Neutrophil (primary cell): Measurements from ENCODE around the gene BAZ2A.

ENCODE experiments used
- H3K27ac ChIP-seq: fragments of 200-600 bp; sonication (generic); 2 replicates; pipeline ENCODE4 v1.5.1; 2016; ENCODE audit warnings: mild to moderate bottlenecking, moderate library complexity
- H3K27me3 ChIP-seq: fragments of 200-600 bp; sonication (generic); 2 replicates; pipeline ENCODE4 v1.6.0; 2016; ENCODE audit warnings: mild to moderate bottlenecking
- H3K36me3 ChIP-seq: fragments of 200-600 bp; sonication (generic); 2 replicates; pipeline ENCODE4 v1.5.1; 2017
- H3K4me1 ChIP-seq, 2 experiments: fragments of 200-600 bp in 1 of 2; sonication (generic) in 1 of 2; 1 replicate in 1 of 2; 2 replicates in 1 of 2; pipeline versions ENCODE4 v1.5.1 to v1.6.1; 2013 to 2016; ENCODE audit warnings: low read depth in 1 of 2, low read length in 1 of 2, mild to moderate bottlenecking in 1 of 2, moderate library complexity in 1 of 2; ENCODE audit not compliant: control insufficient read depth in 1 of 2, insufficient read depth in 1 of 2
- H3K4me3 ChIP-seq, 2 experiments: fragments of 200-600 bp in 1 of 2; sonication (generic) in 1 of 2; 1 replicate in 1 of 2; 2 replicates in 1 of 2; pipeline ENCODE4 v1.5.1; 2013 to 2016; ENCODE audit warnings: low read depth in 1 of 2, low read length in 1 of 2, mild to moderate bottlenecking in 1 of 2, moderate library complexity in 1 of 2
- H3K9me3 ChIP-seq: fragments of 200-600 bp; sonication (generic); 2 replicates; pipeline ENCODE4 v1.5.1; 2016
- CTCF ChIP-seq: fragments of 200-600 bp; sonication (generic); IDR thresholded peaks from 2 replicates; pipeline ENCODE4 v1.5.1; 2016; ENCODE audit warnings: antibody characterized with exemption

BAZ2A gene

GRCh38 chr12:56629459-56630179, 507 bp downstream of the BAZ2A start:
- Histone ChIP-seq H3K4me1 (peaks cover 57 to 62% of the 10 kb centered on the region in 2 experiments), H3K36me3 (peaks cover 8% of the 10 kb centered on the region), H3K9me3 (no peaks in the 10 kb centered on the region), H3K27ac (peak overlapping the region; percentile 95), H3K4me3 (peak overlapping the region; percentile 97 to 99), H3K27me3 (no peaks in the 10 kb centered on the region)
- TF ChIP-seq CTCF = no peak

GRCh38 chr12:56628671-56629458, 1.3 kb downstream of the BAZ2A start:
- H3K27ac ChIP-seq = peak overlapping the region; percentile 95
- no peaks in the 10 kb centered on the region for H3K9me3 ChIP-seq
- peaks cover 50 to 55% of the 10 kb centered on the region in 2 experiments for H3K4me1 ChIP-seq
- H3K4me3 ChIP-seq = peak overlapping the region; percentile 97 to 99
- H3K36me3 ChIP-seq = peaks cover 8% of the 10 kb centered on the region
- TF ChIP-seq CTCF = no peak
- no peaks in the 10 kb centered on the region for H3K27me3 ChIP-seq

- H3K4me1 ChIP-seq = peaks cover 29 to 33% of the 10 kb centered on the region in 2 experiments
- peak overlapping the region; percentile 61 for H3K27ac ChIP-seq
- peaks cover 19% of the 10 kb centered on the region for H3K36me3 ChIP-seq
- H3K27me3 ChIP-seq = no peaks in the 10 kb centered on the region
- H3K4me3 ChIP-seq = no peak overlapping the region
- H3K9me3 ChIP-seq = no peaks in the 10 kb centered on the region
- no peak for TF ChIP-seq CTCF
Measured at GRCh38 chr12:56626701-56627100, 3.4 kb downstream of the BAZ2A start.

- TF ChIP-seq CTCF = no peak
- Histone ChIP-seq H3K9me3 (no peaks in the 10 kb centered on the region), H3K4me1 (peaks cover 4 to 9% of the 10 kb centered on the region in 2 experiments), H3K27me3 (no peaks in the 10 kb centered on the region), H3K27ac (peak overlapping the region; percentile 35), H3K36me3 (peaks cover 50% of the 10 kb centered on the region), H3K4me3 (no peak overlapping the region)
Measured at GRCh38 chr12:56622535-56622934, 7.6 kb downstream of the BAZ2A start.

GRCh38 chr12:56616925-56617324, 13.2 kb downstream of the BAZ2A start:
- H3K27me3 ChIP-seq = no peaks in the 10 kb centered on the region
- no peak for TF ChIP-seq CTCF
- H3K9me3 ChIP-seq = no peaks in the 10 kb centered on the region
- no peaks in the 10 kb centered on the region for H3K4me1 ChIP-seq
- H3K36me3 ChIP-seq = peaks cover 89% of the 10 kb centered on the region
- no peak overlapping the region for H3K4me3 ChIP-seq
- no peak overlapping the region for H3K27ac ChIP-seq
